ENCODE data around the gene CACNA1C. TPM values are rescaled to one million over a fixed set of nuclear protein-coding genes. Genes with fewer than 3 reads are reported as not detected.

Gene CACNA1C
- total RNA-seq, 1 experiment from 2014 or later, result 3.7 TPM

DNA sequence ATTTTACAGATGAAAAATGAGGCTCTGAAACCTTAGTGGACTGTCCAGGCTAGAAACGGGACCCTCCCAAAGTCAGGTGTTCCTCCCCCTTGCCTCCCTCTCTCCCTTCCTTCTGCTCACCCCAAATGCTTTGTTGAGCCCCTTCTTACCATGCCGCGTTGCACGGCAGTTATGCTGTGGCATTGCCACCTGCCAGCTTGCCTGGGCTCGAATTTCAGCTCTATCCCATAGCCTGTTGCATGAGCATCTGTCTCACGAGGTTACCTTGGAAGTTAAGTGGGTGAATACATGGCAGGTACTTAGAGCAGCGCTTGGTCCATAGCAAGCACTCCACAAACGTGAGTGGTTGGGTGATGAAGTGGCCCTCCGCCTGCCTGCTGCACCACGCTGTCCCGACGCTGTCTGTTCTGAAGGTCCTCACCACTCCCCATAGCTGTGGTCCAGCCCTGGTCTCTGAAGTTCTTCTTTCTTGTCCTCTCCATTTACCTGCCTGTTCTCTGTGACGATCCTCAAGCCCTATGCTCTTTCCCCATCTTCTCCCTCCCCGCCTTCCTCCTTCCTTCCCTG, 269.9 kb downstream of the CACNA1C start:
- no peaks in the 10 kb centered on the region for H3K36me3 ChIP-seq (ENCODE audit: insufficient read depth, low read length, poor library complexity, severe bottlenecking)
- intact Hi-C loops (cut with micrococcal nuclease; ENCODE audit: unreplicated experiment), result no loop called here
- H3K27ac ChIP-seq (ENCODE audit: low read depth, low read length, poor library complexity, severe bottlenecking), result no peak overlapping the region
- no TSS peak for BruUV-seq (replicated peaks)
- ChIA-PET CTCF (no interaction called here), POLR2A (ENCODE audit: low non-redundant PET) (no interaction called here)
- no peaks in the 10 kb centered on the region for H3K27me3 ChIP-seq (replicated peaks; ENCODE audit: insufficient read depth, low read depth, low read length, poor library complexity)
- H3K4me3 ChIP-seq (ENCODE audit: low read depth, low read length, poor library complexity, severe bottlenecking), result no peak overlapping the region
- DNase-seq (ENCODE audit: low spot score), result no peak
- H3K4me1 ChIP-seq (ENCODE audit: insufficient read depth, low read length, poor library complexity, severe bottlenecking), result peaks cover 18% of the 10 kb centered on the region
- TF ChIP-seq, protein P1, sequence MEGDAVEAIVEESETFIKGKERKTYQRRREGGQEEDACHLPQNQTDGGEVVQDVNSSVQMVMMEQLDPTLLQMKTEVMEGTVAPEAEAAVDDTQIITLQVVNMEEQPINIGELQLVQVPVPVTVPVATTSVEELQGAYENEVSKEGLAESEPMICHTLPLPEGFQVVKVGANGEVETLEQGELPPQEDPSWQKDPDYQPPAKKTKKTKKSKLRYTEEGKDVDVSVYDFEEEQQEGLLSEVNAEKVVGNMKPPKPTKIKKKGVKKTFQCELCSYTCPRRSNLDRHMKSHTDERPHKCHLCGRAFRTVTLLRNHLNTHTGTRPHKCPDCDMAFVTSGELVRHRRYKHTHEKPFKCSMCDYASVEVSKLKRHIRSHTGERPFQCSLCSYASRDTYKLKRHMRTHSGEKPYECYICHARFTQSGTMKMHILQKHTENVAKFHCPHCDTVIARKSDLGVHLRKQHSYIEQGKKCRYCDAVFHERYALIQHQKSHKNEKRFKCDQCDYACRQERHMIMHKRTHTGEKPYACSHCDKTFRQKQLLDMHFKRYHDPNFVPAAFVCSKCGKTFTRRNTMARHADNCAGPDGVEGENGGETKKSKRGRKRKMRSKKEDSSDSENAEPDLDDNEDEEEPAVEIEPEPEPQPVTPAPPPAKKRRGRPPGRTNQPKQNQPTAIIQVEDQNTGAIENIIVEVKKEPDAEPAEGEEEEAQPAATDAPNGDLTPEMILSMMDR (conservative IDR thresholded peaks at IDR 0.05; ENCODE audit: low read depth, low read length), result no peak
- no peak for TF ChIP-seq EZH2 (IDR thresholded peaks at IDR 0.05; ENCODE audit: borderline replicate concordance, low read depth, low read length, poor library complexity, severe bottlenecking)
- H3K9me3 ChIP-seq (ENCODE audit: low read depth, low read length, poor library complexity, severe bottlenecking), result no peaks in the 10 kb centered on the region

DNA sequence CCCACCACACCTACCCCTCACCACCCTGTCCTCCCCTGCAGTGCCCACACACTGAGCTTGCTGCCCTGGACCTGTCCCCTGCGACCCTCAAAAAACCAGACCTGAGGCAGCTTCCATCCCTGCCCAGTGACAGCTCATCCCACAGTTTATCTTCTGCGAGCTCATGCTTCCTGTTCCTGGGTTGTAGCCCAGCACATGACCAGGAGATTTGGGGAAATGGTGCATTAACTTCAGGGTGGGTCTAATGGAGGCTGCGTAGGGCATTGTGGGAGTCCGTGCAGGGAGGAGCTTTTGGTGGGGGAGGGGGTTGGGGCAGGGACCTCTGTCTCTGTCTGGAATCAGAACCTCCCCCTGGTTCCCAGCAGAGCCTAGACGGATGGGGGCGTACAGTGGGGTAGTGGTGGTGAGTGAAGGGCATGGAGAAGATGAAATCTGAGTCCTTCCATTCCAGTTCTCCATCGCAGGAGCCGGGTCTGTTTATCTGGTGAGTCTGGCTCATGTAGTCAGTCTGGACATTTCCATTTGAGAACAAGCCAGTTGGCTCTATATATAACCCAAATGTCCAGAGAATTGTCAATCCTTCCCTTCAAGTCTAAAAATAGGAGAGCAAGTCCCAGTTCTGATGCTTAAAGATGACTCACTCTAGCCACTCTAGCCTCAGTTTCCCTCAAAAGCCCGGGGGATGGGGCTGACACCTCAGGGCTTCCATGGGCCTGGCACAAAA, 270.9 kb downstream of the CACNA1C start:
- ChIA-PET CTCF (no interaction called here), POLR2A (ENCODE audit: low non-redundant PET) (no interaction called here)
- H3K27me3 ChIP-seq (replicated peaks; ENCODE audit: insufficient read depth, low read depth, low read length, poor library complexity), result no peaks in the 10 kb centered on the region
- no peaks in the 10 kb centered on the region for H3K36me3 ChIP-seq (ENCODE audit: insufficient read depth, low read length, poor library complexity, severe bottlenecking)
- H3K9me3 ChIP-seq (ENCODE audit: low read depth, low read length, poor library complexity, severe bottlenecking), result no peaks in the 10 kb centered on the region
- H3K4me3 ChIP-seq (ENCODE audit: low read depth, low read length, poor library complexity, severe bottlenecking), result no peak overlapping the region
- no peak for DNase-seq (ENCODE audit: low spot score)
- intact Hi-C loops (cut with micrococcal nuclease; ENCODE audit: unreplicated experiment), result no loop called here
- peaks cover 18% of the 10 kb centered on the region for H3K4me1 ChIP-seq (ENCODE audit: insufficient read depth, low read length, poor library complexity, severe bottlenecking)
- TF ChIP-seq, protein P1 (conservative IDR thresholded peaks at IDR 0.05; ENCODE audit: low read depth, low read length), result no peak
- no TSS peak for BruUV-seq (replicated peaks)
- H3K27ac ChIP-seq (ENCODE audit: low read depth, low read length, poor library complexity, severe bottlenecking), result no peak overlapping the region

DNA sequence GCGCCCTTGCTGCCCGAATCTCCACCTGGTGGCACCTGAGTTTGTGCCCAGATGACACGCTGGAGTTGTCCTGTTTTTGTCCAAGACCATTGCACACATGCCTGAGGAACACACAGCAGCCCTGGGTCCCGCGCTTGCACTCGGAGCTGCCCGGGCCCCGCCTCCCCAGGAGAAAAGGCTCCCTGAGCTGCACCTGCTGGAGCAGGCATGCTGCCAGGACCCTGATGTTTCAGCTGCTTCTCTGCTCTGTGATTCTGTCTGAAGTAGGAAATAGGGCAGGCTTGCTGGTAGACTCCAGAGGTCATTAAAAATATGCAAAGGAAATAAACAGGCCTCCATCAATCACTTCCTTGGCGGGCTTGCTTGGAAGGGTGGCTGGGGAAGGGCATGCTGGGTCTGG, 271.6 kb downstream of the CACNA1C start:
- Histone ChIP-seq H3K4me3 (ENCODE audit: low read depth, low read length, poor library complexity, severe bottlenecking) (no peak overlapping the region), H3K4me1 (ENCODE audit: insufficient read depth, low read length, poor library complexity, severe bottlenecking) (peaks cover 18% of the 10 kb centered on the region), H3K27ac (ENCODE audit: low read depth, low read length, poor library complexity, severe bottlenecking) (no peak overlapping the region), H3K36me3 (ENCODE audit: insufficient read depth, low read length, poor library complexity, severe bottlenecking) (no peaks in the 10 kb centered on the region), H3K27me3 (replicated peaks; ENCODE audit: insufficient read depth, low read depth, low read length, poor library complexity) (no peaks in the 10 kb centered on the region), H3K9me3 (ENCODE audit: low read depth, low read length, poor library complexity, severe bottlenecking) (no peaks in the 10 kb centered on the region)
- no peak for TF ChIP-seq EZH2 (IDR thresholded peaks at IDR 0.05; ENCODE audit: borderline replicate concordance, low read depth, low read length, poor library complexity, severe bottlenecking)
- TF ChIP-seq, protein P1 (conservative IDR thresholded peaks at IDR 0.05; ENCODE audit: low read depth, low read length), result no peak
- intact Hi-C loops (cut with micrococcal nuclease; ENCODE audit: unreplicated experiment), result no loop called here
- POLR2A ChIA-PET (ENCODE audit: low non-redundant PET), result no interaction called here
- no TSS peak for BruUV-seq (replicated peaks)
- CTCF ChIA-PET, result no interaction called here
- peak; percentile 38 for DNase-seq (ENCODE audit: low spot score)

All from A673 (cell line).